PC-9 (cell line): Measurements from ENCODE around the gene EQTN.

Experiments used
- EZH2 ChIP-seq: fragments of 200-600 bp; sonication (generic); IDR thresholded peaks from 2 replicates; pipeline ENCODE4 v1.8.0; 2017; ENCODE audit warnings: antibody characterized with exemption, low read depth
- TF ChIP-seq, protein P1 (sequence below): fragments of 200-600 bp; sonication (generic); conservative IDR thresholded peaks from 2 replicates; pipeline ENCODE4 v1.6.1; 2017; ENCODE audit warnings: mixed run types, antibody characterized with exemption, mild to moderate bottlenecking, moderate library complexity

DNA sequence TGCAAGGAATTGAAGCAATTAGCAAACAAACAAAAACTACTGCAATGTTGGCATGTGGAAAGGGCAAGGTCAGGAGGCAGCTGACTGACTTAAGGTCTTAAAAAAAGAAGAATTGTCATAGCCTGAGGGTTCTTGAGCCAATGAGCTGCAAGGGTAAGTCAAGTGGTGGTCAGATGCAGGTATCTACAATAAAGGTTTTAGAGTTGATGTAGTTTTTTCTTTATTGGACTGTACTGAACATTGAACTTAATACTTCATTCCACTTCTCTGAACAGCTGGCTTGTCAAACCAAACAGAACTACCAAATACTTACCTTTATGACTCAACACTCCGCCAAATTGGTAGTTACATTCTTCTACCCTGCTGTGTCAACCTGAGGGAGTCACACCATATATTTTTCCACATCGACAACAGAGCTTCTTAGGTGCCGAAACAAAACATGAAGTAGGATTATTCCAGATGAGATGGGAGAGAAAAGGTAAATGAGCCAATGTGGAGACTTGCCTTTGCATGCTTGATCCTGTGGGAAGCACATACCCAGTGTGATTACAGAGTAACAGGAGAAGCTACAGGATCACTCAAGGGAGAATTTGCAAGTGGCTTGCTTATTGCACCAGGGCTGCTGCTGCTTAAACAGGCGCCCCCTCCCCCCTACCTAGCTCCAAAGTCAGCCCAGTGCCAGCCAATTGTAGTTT, 35.3 kb downstream of the EQTN start:
- TF ChIP-seq, protein P1, sequence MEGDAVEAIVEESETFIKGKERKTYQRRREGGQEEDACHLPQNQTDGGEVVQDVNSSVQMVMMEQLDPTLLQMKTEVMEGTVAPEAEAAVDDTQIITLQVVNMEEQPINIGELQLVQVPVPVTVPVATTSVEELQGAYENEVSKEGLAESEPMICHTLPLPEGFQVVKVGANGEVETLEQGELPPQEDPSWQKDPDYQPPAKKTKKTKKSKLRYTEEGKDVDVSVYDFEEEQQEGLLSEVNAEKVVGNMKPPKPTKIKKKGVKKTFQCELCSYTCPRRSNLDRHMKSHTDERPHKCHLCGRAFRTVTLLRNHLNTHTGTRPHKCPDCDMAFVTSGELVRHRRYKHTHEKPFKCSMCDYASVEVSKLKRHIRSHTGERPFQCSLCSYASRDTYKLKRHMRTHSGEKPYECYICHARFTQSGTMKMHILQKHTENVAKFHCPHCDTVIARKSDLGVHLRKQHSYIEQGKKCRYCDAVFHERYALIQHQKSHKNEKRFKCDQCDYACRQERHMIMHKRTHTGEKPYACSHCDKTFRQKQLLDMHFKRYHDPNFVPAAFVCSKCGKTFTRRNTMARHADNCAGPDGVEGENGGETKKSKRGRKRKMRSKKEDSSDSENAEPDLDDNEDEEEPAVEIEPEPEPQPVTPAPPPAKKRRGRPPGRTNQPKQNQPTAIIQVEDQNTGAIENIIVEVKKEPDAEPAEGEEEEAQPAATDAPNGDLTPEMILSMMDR: no peak
- no peak for TF ChIP-seq EZH2
